Mammary epithelial cell (primary cell): ENCODE results near the gene TREH.

ENCODE experiments used
- EZH2 ChIP-seq: IDR thresholded peaks from 2 replicates; pipeline ENCODE4 v1.6.1; 2012; ENCODE audit warnings: low read length, inconsistent platforms, borderline replicate concordance
- TF ChIP-seq, protein P1 (sequence below), 2 donors: IDR thresholded peaks in 1 of 2; conservative IDR thresholded peaks in 1 of 2; 2 replicates each; pipeline ENCODE4 v1.5.1; 2011 to 2012; ENCODE audit warnings: inconsistent platforms in 2 of 2, low read length in 2 of 2, mild to moderate bottlenecking in 2 of 2, control low read depth in 1 of 2, low read depth in 1 of 2; ENCODE audit not compliant: insufficient read depth in 1 of 2; ENCODE audit errors: extremely low read depth in 1 of 2

GRCh38 chr11:118699506-118700220 is 20.2 kb upstream of the TREH start:
- TF ChIP-seq, protein P1, sequence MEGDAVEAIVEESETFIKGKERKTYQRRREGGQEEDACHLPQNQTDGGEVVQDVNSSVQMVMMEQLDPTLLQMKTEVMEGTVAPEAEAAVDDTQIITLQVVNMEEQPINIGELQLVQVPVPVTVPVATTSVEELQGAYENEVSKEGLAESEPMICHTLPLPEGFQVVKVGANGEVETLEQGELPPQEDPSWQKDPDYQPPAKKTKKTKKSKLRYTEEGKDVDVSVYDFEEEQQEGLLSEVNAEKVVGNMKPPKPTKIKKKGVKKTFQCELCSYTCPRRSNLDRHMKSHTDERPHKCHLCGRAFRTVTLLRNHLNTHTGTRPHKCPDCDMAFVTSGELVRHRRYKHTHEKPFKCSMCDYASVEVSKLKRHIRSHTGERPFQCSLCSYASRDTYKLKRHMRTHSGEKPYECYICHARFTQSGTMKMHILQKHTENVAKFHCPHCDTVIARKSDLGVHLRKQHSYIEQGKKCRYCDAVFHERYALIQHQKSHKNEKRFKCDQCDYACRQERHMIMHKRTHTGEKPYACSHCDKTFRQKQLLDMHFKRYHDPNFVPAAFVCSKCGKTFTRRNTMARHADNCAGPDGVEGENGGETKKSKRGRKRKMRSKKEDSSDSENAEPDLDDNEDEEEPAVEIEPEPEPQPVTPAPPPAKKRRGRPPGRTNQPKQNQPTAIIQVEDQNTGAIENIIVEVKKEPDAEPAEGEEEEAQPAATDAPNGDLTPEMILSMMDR (conservative IDR thresholded peaks at IDR 0.05 in 1 of 2, IDR thresholded peaks at IDR 0.05 in 1 of 2; ENCODE audit: extremely low read depth in 1 of 2, insufficient read depth in 1 of 2, low read depth in 1 of 2, low read length in 2 of 2) = no peak
- TF ChIP-seq EZH2 = no peak
